ENCODE results near the gene COQ7.

GRCh38 chr16:19098173-19098572 lies 30.8 kb downstream of the COQ7 start:
- TF ChIP-seq POLR2A (IDR thresholded peaks at IDR 0.05; ENCODE audit: low read length) (no peak), GATA1 (IDR thresholded peaks at IDR 0.05; ENCODE audit: low read depth, low read length) (no peak)

Data from erythroblast (primary cell).